Sigmoid colon (tissue), 4 donors: ENCODE results near the gene DAAM1.

ENCODE experiments used
- EP300 ChIP-seq, 4 donors: sonication (generic); formaldehyde crosslinking; IDR thresholded peaks; one replicate each; pipeline ENCODE4 v1.6.1; 2017; ENCODE audit warnings: antibody characterized with exemption in 4 of 4
- POLR2A ChIP-seq, 2 donors: fragments of 450-650 bp; IDR thresholded peaks; one replicate each; pipeline ENCODE4 v1.6.1; 2016; ENCODE audit warnings: antibody characterized with exemption in 2 of 2, mild to moderate bottlenecking in 2 of 2, moderate library complexity in 2 of 2
- POLR2AphosphoS5 ChIP-seq, 4 donors: sonication (generic); formaldehyde crosslinking; IDR thresholded peaks; one replicate each; pipeline ENCODE4 v1.6.1; 2017; ENCODE audit warnings: antibody characterized with exemption in 4 of 4
- TF ChIP-seq, protein P1 (sequence below), 4 experiments: fragments of 450-650 bp in 3 of 4; fragments of 200-600 bp in 1 of 4; IDR thresholded peaks; one replicate each; pipeline ENCODE4 v1.5.1; 2016 to 2019; ENCODE audit warnings: antibody characterized with exemption in 4 of 4, mild to moderate bottlenecking in 3 of 4, moderate library complexity in 2 of 4

GRCh38 chr14:59330455-59330854, 142.0 kb downstream of the DAAM1 start:
- TF ChIP-seq, protein P1, sequence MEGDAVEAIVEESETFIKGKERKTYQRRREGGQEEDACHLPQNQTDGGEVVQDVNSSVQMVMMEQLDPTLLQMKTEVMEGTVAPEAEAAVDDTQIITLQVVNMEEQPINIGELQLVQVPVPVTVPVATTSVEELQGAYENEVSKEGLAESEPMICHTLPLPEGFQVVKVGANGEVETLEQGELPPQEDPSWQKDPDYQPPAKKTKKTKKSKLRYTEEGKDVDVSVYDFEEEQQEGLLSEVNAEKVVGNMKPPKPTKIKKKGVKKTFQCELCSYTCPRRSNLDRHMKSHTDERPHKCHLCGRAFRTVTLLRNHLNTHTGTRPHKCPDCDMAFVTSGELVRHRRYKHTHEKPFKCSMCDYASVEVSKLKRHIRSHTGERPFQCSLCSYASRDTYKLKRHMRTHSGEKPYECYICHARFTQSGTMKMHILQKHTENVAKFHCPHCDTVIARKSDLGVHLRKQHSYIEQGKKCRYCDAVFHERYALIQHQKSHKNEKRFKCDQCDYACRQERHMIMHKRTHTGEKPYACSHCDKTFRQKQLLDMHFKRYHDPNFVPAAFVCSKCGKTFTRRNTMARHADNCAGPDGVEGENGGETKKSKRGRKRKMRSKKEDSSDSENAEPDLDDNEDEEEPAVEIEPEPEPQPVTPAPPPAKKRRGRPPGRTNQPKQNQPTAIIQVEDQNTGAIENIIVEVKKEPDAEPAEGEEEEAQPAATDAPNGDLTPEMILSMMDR (IDR thresholded peaks at IDR 0.05) = no peak
- TF ChIP-seq POLR2AphosphoS5 (IDR thresholded peaks at IDR 0.05) (peak in 1 of 4 donors; percentile 22), POLR2A (IDR thresholded peaks at IDR 0.05) (no peak), EP300 (IDR thresholded peaks at IDR 0.05) (no peak)
